ENCODE data around the gene ZC3H14.

GRCh38 chr14:88667555-88668273, 104.9 kb downstream of the ZC3H14 start:
- TF ChIP-seq POLR2A (IDR thresholded peaks at IDR 0.05) (no peak), CTCF (IDR thresholded peaks at IDR 0.05) (peak; percentile 57 to 84 (median 78))

Data from heart left ventricle (tissue), 13 donors.